ENCODE results near the gene GRB10.

GRB10 gene

GRCh38 chr7:50677638-50677996 lies 105.1 kb downstream of the GRB10 start (continued):
- no peak for TF ChIP-seq POU6F1 (CRISPR knock-in tag; IDR thresholded peaks at IDR 0.05; ENCODE audit: borderline replicate concordance, low read depth)
- TF ChIP-seq ZNF565 (CRISPR knock-in tag; conservative IDR thresholded peaks at IDR 0.05; ENCODE audit: low read depth): no peak
- no peak for TF ChIP-seq RARB (CRISPR knock-in tag; IDR thresholded peaks at IDR 0.05)
- TF ChIP-seq ISL1 (CRISPR knock-in tag; IDR thresholded peaks at IDR 0.05): no peak

GRCh38 chr7:50676740-50677637 lies 105.7 kb downstream of the GRB10 start:
- no peak for ATAC-seq

GRCh38 chr7:50676079-50676478 lies 106.6 kb downstream of the GRB10 start:
- TF ChIP-seq ESRRG (CRISPR knock-in tag; IDR thresholded peaks at IDR 0.05): no peak
- TF ChIP-seq TOX (CRISPR knock-in tag; IDR thresholded peaks at IDR 0.05; ENCODE audit: borderline replicate concordance): no peak
- TF ChIP-seq ARNTL (CRISPR knock-in tag; IDR thresholded peaks at IDR 0.05; ENCODE audit: borderline replicate concordance, low read depth): no peak
- TF ChIP-seq ISL1 (CRISPR knock-in tag; IDR thresholded peaks at IDR 0.05): no peak
- no peak for TF ChIP-seq TSHZ2 (CRISPR knock-in tag; IDR thresholded peaks at IDR 0.05)
- no peak for TF ChIP-seq ZNF70 (CRISPR knock-in tag; IDR thresholded peaks at IDR 0.05)
- no peak for TF ChIP-seq ZNF8 (CRISPR knock-in tag; IDR thresholded peaks at IDR 0.05)
- TF ChIP-seq OSR1 (CRISPR knock-in tag; IDR thresholded peaks at IDR 0.05): no peak
- no peak for TF ChIP-seq PPARA (CRISPR knock-in tag; IDR thresholded peaks at IDR 0.05; ENCODE audit: borderline replicate concordance)
- no peak for TF ChIP-seq CSRNP3 (CRISPR knock-in tag; IDR thresholded peaks at IDR 0.05)
- TF ChIP-seq GLIS3 (CRISPR knock-in tag; IDR thresholded peaks at IDR 0.05): no peak
- ATAC-seq: no peak

More at GRCh38 chr7:50676740-50677637, 105.7 kb downstream of the GRB10 start:
- no peak for TF ChIP-seq ZNF70 (CRISPR knock-in tag; IDR thresholded peaks at IDR 0.05)

- TF ChIP-seq CSDC2 (CRISPR knock-in tag; IDR thresholded peaks at IDR 0.05) (no peak), ISL1 (CRISPR knock-in tag; IDR thresholded peaks at IDR 0.05) (no peak), GLIS3 (CRISPR knock-in tag; IDR thresholded peaks at IDR 0.05) (no peak), PATZ1 (CRISPR knock-in tag; IDR thresholded peaks at IDR 0.05; ENCODE audit: borderline replicate concordance) (no peak), RARB (CRISPR knock-in tag; IDR thresholded peaks at IDR 0.05) (no peak), CREB5 (CRISPR knock-in tag; IDR thresholded peaks at IDR 0.05; ENCODE audit: low read depth) (no peak), POU6F1 (CRISPR knock-in tag; IDR thresholded peaks at IDR 0.05; ENCODE audit: borderline replicate concordance, low read depth) (no peak), ARNTL (CRISPR knock-in tag; IDR thresholded peaks at IDR 0.05; ENCODE audit: borderline replicate concordance, low read depth) (no peak), PPARA (CRISPR knock-in tag; IDR thresholded peaks at IDR 0.05; ENCODE audit: borderline replicate concordance) (no peak)
- ATAC-seq: no peak
These were observed 107.5 kb downstream of the GRB10 start for GRCh38 chr7:50674896-50675835.
